ENCODE measurements around the gene SASS6.

SASS6 gene

GRCh38 chr1:100141192-100141591 lies 8.5 kb upstream of the SASS6 start:
- in situ Hi-C loops (cut with MboI; ENCODE audit: low pct_unique_long_range_greater_than_20kb, low sequenced_read_pairs, unreplicated experiment): no loop called here
- TF ChIP-seq CTCF (IDR thresholded peaks at IDR 0.05; ENCODE audit: extremely low read depth, insufficient read depth, missing control alignments): no peak

GRCh38 chr1:100137602-100138001 lies 4.9 kb upstream of the SASS6 start:
- no peak for TF ChIP-seq CTCF (IDR thresholded peaks at IDR 0.05; ENCODE audit: extremely low read depth, insufficient read depth, missing control alignments)
- DNase-seq (ENCODE audit: low spot score): no peak
- in situ Hi-C loops (cut with MboI; ENCODE audit: low pct_unique_long_range_greater_than_20kb, low sequenced_read_pairs, unreplicated experiment): no loop called here

More at GRCh38 chr1:100141192-100141591, 8.5 kb upstream of the SASS6 start:
- DNase-seq (ENCODE audit: low spot score): no peak

GRCh38 chr1:100134872-100135271 lies 2.1 kb upstream of the SASS6 start:
- no peak for DNase-seq (ENCODE audit: low spot score)
- in situ Hi-C loops (cut with MboI; ENCODE audit: low pct_unique_long_range_greater_than_20kb, low sequenced_read_pairs, unreplicated experiment): no loop called here
- TF ChIP-seq CTCF (IDR thresholded peaks at IDR 0.05; ENCODE audit: extremely low read depth, insufficient read depth, missing control alignments): peak; percentile 27

- DNase-seq (ENCODE audit: low spot score): no peak
- in situ Hi-C loops (cut with MboI; ENCODE audit: low pct_unique_long_range_greater_than_20kb, low sequenced_read_pairs, unreplicated experiment): no loop called here
- no peak for TF ChIP-seq CTCF (IDR thresholded peaks at IDR 0.05; ENCODE audit: extremely low read depth, insufficient read depth, missing control alignments)
Measured at GRCh38 chr1:100131623-100132022, 1.1 kb downstream of the SASS6 start.

GRCh38 chr1:100130552-100131077 lies 2.1 kb downstream of the SASS6 start:
- in situ Hi-C loops (cut with MboI; ENCODE audit: low pct_unique_long_range_greater_than_20kb, low sequenced_read_pairs, unreplicated experiment): no loop called here
- no peak for DNase-seq (ENCODE audit: low spot score)
- TF ChIP-seq CTCF (IDR thresholded peaks at IDR 0.05; ENCODE audit: extremely low read depth, insufficient read depth, missing control alignments): no peak

GRCh38 chr1:100127226-100127625 lies 5.5 kb downstream of the SASS6 start:
- no peak for DNase-seq (ENCODE audit: low spot score)
- no peak for TF ChIP-seq CTCF (IDR thresholded peaks at IDR 0.05; ENCODE audit: extremely low read depth, insufficient read depth, missing control alignments)

GRCh38 chr1:100122177-100122576 lies 10.6 kb downstream of the SASS6 start:
- no peak for TF ChIP-seq CTCF (IDR thresholded peaks at IDR 0.05; ENCODE audit: extremely low read depth, insufficient read depth, missing control alignments)
- no peak for DNase-seq (ENCODE audit: low spot score)
- in situ Hi-C loops (cut with MboI; ENCODE audit: low pct_unique_long_range_greater_than_20kb, low sequenced_read_pairs, unreplicated experiment): no loop called here

More at GRCh38 chr1:100127226-100127625, 5.5 kb downstream of the SASS6 start:
- in situ Hi-C loops (cut with MboI; ENCODE audit: low pct_unique_long_range_greater_than_20kb, low sequenced_read_pairs, unreplicated experiment): no loop called here

All from GM13977 (cell line).